ENCODE measurements around the gene CAMK2B. TPM values are rescaled to one million over a fixed set of nuclear protein-coding genes. Genes with fewer than 3 reads are reported as not detected.

The CAMK2B gene
- total and polyA plus RNA-seq, 4 donors, result 21.9 to 145 (median 96.0) TPM

DNA sequence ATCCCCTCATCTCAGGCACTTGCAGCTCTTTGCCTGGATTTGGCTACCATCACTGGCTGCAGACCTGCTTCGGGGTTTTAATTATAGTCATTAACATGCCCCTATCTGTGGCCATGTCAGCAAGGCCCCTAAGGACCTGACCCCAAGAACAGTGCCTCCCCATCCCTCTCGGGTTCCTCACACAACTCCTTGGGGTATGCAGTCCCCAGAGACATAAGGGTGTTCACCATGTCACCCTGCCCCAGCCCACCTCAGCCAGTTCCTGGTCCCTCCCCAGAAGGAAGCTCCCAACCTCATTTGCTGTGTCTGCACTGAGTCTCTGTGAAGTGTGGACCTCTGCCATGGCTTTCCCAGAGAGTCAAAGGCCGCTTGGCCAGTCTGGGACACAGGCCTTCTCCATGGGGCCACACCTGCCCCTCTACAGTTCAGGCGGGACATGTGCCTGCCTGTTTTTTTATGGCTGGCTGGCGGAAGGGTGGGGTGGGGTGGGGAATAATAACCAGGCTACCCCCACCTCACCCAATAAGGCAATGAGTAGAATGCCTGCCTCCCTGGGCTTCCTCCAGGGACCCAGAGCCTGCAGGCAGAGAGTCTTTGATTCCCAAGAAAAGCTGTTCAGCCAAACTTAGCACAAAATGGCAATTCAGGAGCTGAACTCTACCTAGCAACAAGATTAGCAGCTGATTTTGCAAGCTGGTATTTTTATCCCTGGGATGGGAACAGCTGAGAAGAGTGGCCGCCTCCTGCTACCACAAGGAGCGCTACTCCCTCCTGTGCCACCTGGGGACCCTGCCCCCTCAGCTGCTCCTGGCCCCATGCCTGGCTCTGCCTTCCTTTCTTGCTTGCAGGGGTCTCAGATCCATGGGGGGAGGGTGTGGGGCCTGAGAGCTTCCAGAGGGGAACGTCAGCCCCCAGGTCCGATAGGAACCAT is 23.7 kb upstream of the CAMK2B start:
- WGBS (ENCODE audit: insufficient coverage), result 81% methylated on average over 2 of the region's 9 CpGs
- no peaks in the 10 kb centered on the region for H3K36me3 ChIP-seq (ENCODE audit: control insufficient read depth, insufficient read depth, low read length)
- peaks cover 1% of the 10 kb centered on the region for H3K9me3 ChIP-seq (ENCODE audit: control insufficient read depth, insufficient read depth, low read length)
- peak in 1 of 6 donors; percentile 38 for DNase-seq (ENCODE audit: low read depth in 4 of 6, low spot score in 6 of 6)
- H3K27ac ChIP-seq (ENCODE audit: low read depth, low read length), result no peak overlapping the region
- no peak overlapping the region for H3K4me3 ChIP-seq (ENCODE audit: low read depth, low read length)
- no peaks in the 10 kb centered on the region for H3K27me3 ChIP-seq (ENCODE audit: control insufficient read depth, insufficient read depth, low read length)
- H3K4me1 ChIP-seq (ENCODE audit: control insufficient read depth, insufficient read depth, low read length), result peaks cover 19% of the 10 kb centered on the region

DNA sequence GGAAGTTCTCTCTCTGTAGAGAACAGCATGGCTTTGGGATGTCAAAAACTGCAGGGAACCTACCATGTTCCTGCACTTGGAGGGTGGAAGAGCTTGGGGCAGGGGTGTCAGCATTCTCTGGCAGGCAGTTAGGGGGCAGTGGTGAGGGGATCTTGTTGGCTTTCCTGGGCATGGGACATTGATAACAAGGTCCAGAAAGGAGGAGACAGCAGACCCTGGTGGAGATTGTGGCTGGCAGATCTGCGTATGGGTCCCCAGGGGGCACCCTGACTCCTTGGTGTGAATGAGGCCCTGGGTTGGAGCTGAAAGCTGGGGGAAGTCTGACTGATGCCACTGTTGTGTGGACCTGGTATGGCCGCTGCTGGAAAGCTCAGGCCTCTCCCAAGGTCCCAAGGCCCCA is 22.9 kb upstream of the CAMK2B start:
- H3K27ac ChIP-seq (ENCODE audit: low read depth, low read length), result no peak overlapping the region
- peaks cover 19% of the 10 kb centered on the region for H3K4me1 ChIP-seq (ENCODE audit: control insufficient read depth, insufficient read depth, low read length)
- no peak for DNase-seq (ENCODE audit: low read depth in 4 of 6, low spot score in 6 of 6)
- WGBS (ENCODE audit: insufficient coverage), result 64% methylated on average over 1 of the region's 2 CpGs
- no peaks in the 10 kb centered on the region for H3K36me3 ChIP-seq (ENCODE audit: control insufficient read depth, insufficient read depth, low read length)
- no peak overlapping the region for H3K4me3 ChIP-seq (ENCODE audit: low read depth, low read length)
- peaks cover 1% of the 10 kb centered on the region for H3K9me3 ChIP-seq (ENCODE audit: control insufficient read depth, insufficient read depth, low read length)
- no peaks in the 10 kb centered on the region for H3K27me3 ChIP-seq (ENCODE audit: control insufficient read depth, insufficient read depth, low read length)

GRCh38 chr7:44347546-44348114 is 22.2 kb upstream of the CAMK2B start:
- DNase-seq (ENCODE audit: low read depth in 4 of 6, low spot score in 6 of 6), result no peak
- Histone ChIP-seq H3K4me1 (ENCODE audit: control insufficient read depth, insufficient read depth, low read length) (peaks cover 19% of the 10 kb centered on the region), H3K4me3 (ENCODE audit: low read depth, low read length) (no peak overlapping the region), H3K36me3 (ENCODE audit: control insufficient read depth, insufficient read depth, low read length) (no peaks in the 10 kb centered on the region), H3K9me3 (ENCODE audit: control insufficient read depth, insufficient read depth, low read length) (peaks cover 1% of the 10 kb centered on the region), H3K27me3 (ENCODE audit: control insufficient read depth, insufficient read depth, low read length) (no peaks in the 10 kb centered on the region), H3K27ac (ENCODE audit: low read depth, low read length) (no peak overlapping the region)

DNA sequence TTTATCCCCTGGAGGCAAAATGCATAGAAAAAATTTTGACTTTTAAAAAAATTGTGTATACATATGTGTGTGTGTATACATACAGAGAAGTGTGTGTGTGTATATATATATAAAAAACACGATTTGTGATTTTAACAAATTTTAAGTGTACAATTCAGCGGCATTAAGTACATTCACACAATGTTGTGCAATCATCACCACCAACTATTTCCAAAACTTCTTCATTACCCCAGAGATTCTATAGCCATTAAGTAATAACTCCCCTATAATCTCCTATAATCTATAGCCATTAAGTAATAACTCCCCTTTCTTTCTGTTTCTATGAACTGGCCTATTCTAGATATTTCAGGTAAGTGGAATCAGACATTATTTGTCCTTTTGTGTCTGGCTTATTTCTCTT is 20.7 kb upstream of the CAMK2B start:
- DNase-seq (ENCODE audit: low read depth in 4 of 6, low spot score in 6 of 6), result no peak
- no peak overlapping the region for H3K27ac ChIP-seq (ENCODE audit: low read depth, low read length)
- no peak overlapping the region for H3K4me3 ChIP-seq (ENCODE audit: low read depth, low read length)
- H3K27me3 ChIP-seq (ENCODE audit: control insufficient read depth, insufficient read depth, low read length), result no peaks in the 10 kb centered on the region
- H3K36me3 ChIP-seq (ENCODE audit: control insufficient read depth, insufficient read depth, low read length), result no peaks in the 10 kb centered on the region
- peaks cover 19% of the 10 kb centered on the region for H3K4me1 ChIP-seq (ENCODE audit: control insufficient read depth, insufficient read depth, low read length)
- no CpG with 5 or more reads among the region's 2 CpGs for WGBS (ENCODE audit: insufficient coverage)
- peaks cover 1% of the 10 kb centered on the region for H3K9me3 ChIP-seq (ENCODE audit: control insufficient read depth, insufficient read depth, low read length)

GRCh38 chr7:44341401-44341800 is 16.0 kb upstream of the CAMK2B start:
- WGBS (ENCODE audit: insufficient coverage), result 67% methylated on average over 1 of the region's 3 CpGs
- H3K9me3 ChIP-seq (ENCODE audit: control insufficient read depth, insufficient read depth, low read length), result peaks cover 4% of the 10 kb centered on the region
- DNase-seq (ENCODE audit: low read depth in 4 of 6, low spot score in 6 of 6), result no peak
- no peak overlapping the region for H3K27ac ChIP-seq (ENCODE audit: low read depth, low read length)
- H3K4me3 ChIP-seq (ENCODE audit: low read depth, low read length), result no peak overlapping the region
- no peaks in the 10 kb centered on the region for H3K36me3 ChIP-seq (ENCODE audit: control insufficient read depth, insufficient read depth, low read length)
- H3K4me1 ChIP-seq (ENCODE audit: control insufficient read depth, insufficient read depth, low read length), result no peaks in the 10 kb centered on the region
- no peaks in the 10 kb centered on the region for H3K27me3 ChIP-seq (ENCODE audit: control insufficient read depth, insufficient read depth, low read length)

- Histone ChIP-seq H3K27ac (ENCODE audit: low read depth, low read length) (no peak overlapping the region), H3K4me3 (ENCODE audit: low read depth, low read length) (no peak overlapping the region), H3K9me3 (ENCODE audit: control insufficient read depth, insufficient read depth, low read length) (peaks cover 4% of the 10 kb centered on the region), H3K36me3 (ENCODE audit: control insufficient read depth, insufficient read depth, low read length) (no peaks in the 10 kb centered on the region), H3K27me3 (ENCODE audit: control insufficient read depth, insufficient read depth, low read length) (no peaks in the 10 kb centered on the region), H3K4me1 (ENCODE audit: control insufficient read depth, insufficient read depth, low read length) (peaks cover 18% of the 10 kb centered on the region)
- DNase-seq (ENCODE audit: low read depth in 4 of 6, low spot score in 6 of 6), result no peak
- WGBS (ENCODE audit: insufficient coverage), result no CpG with 5 or more reads among the region's 3 CpGs
These were observed 13.2 kb upstream of the CAMK2B start for GRCh38 chr7:44338600-44338999.

GRCh38 chr7:44336491-44336890 is 11.1 kb upstream of the CAMK2B start:
- DNase-seq (ENCODE audit: low read depth in 4 of 6, low spot score in 6 of 6), result no peak
- H3K4me3 ChIP-seq (ENCODE audit: low read depth, low read length), result no peak overlapping the region
- no peak overlapping the region for H3K27ac ChIP-seq (ENCODE audit: low read depth, low read length)
- no peaks in the 10 kb centered on the region for H3K27me3 ChIP-seq (ENCODE audit: control insufficient read depth, insufficient read depth, low read length)
- H3K9me3 ChIP-seq (ENCODE audit: control insufficient read depth, insufficient read depth, low read length), result peaks cover 4% of the 10 kb centered on the region
- 90% methylated on average over 11 of the region's 11 CpGs for WGBS (ENCODE audit: insufficient coverage)
- peaks cover 22% of the 10 kb centered on the region for H3K4me1 ChIP-seq (ENCODE audit: control insufficient read depth, insufficient read depth, low read length)
- H3K36me3 ChIP-seq (ENCODE audit: control insufficient read depth, insufficient read depth, low read length), result no peaks in the 10 kb centered on the region

DNA sequence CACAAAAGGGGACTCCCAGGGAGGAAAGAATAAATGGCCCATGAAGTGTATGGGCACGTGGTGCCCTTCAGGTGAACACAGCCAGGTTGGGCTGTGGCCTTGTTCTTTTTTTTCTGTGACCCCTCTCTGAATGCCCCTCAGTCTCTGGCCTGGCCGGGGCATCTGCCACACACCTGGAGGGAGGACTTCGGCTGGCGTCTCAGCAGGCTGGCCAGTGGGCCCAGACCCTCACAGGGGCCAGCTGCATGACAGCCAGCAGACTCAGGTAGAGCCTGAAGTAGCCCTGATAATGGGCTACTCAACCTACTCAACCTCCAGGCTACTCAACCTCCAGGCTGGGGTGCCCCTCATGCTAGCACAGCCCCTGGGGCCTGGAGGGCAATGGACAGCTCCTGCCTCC is 9.8 kb upstream of the CAMK2B start:
- H3K27me3 ChIP-seq (ENCODE audit: control insufficient read depth, insufficient read depth, low read length), result no peaks in the 10 kb centered on the region
- no peak overlapping the region for H3K27ac ChIP-seq (ENCODE audit: low read depth, low read length)
- 89% methylated on average over 4 of the region's 4 CpGs for WGBS (ENCODE audit: insufficient coverage)
- no peak for DNase-seq (ENCODE audit: low read depth in 4 of 6, low spot score in 6 of 6)
- peaks cover 22% of the 10 kb centered on the region for H3K4me1 ChIP-seq (ENCODE audit: control insufficient read depth, insufficient read depth, low read length)
- peaks cover 4% of the 10 kb centered on the region for H3K9me3 ChIP-seq (ENCODE audit: control insufficient read depth, insufficient read depth, low read length)
- H3K36me3 ChIP-seq (ENCODE audit: control insufficient read depth, insufficient read depth, low read length), result no peaks in the 10 kb centered on the region
- no peak overlapping the region for H3K4me3 ChIP-seq (ENCODE audit: low read depth, low read length)

- Histone ChIP-seq H3K27me3 (ENCODE audit: control insufficient read depth, insufficient read depth, low read length) (no peaks in the 10 kb centered on the region), H3K9me3 (ENCODE audit: control insufficient read depth, insufficient read depth, low read length) (peaks cover 4% of the 10 kb centered on the region), H3K4me3 (ENCODE audit: low read depth, low read length) (no peak overlapping the region), H3K4me1 (ENCODE audit: control insufficient read depth, insufficient read depth, low read length) (peaks cover 22% of the 10 kb centered on the region), H3K36me3 (ENCODE audit: control insufficient read depth, insufficient read depth, low read length) (no peaks in the 10 kb centered on the region), H3K27ac (ENCODE audit: low read depth, low read length) (no peak overlapping the region)
- no peak for DNase-seq (ENCODE audit: low read depth in 4 of 6, low spot score in 6 of 6)
- WGBS (ENCODE audit: insufficient coverage), result 82% methylated on average over 10 of the region's 11 CpGs
These were observed 9.3 kb upstream of the CAMK2B start for GRCh38 chr7:44334734-44335097.

All from spinal cord (tissue), 10 donors.